HS-5 (cell line): ENCODE data around the gene ANKS1B.

Source experiments
- DNase-seq: peaks from one replicate; pipeline ENCODE4 v3.0.0-alpha.2; 2012; ENCODE audit warnings: low read depth

The ANKS1B gene

GRCh38 chr12:99573980-99574379, 410.8 kb downstream of the ANKS1B start:
- no peak for DNase-seq

- no peak for DNase-seq
Observed at GRCh38 chr12:99567072-99567471, 417.7 kb downstream of the ANKS1B start.

- no peak for DNase-seq
Observed at GRCh38 chr12:99558109-99558508, 426.6 kb downstream of the ANKS1B start.

- DNase-seq: no peak
Observed at GRCh38 chr12:99553461-99553860, 431.3 kb downstream of the ANKS1B start.

- no peak for DNase-seq
Observed at GRCh38 chr12:99552022-99552421, 432.7 kb downstream of the ANKS1B start.

- DNase-seq: no peak
Observed at GRCh38 chr12:99549651-99550050, 435.1 kb downstream of the ANKS1B start.

GRCh38 chr12:99549196-99549595, 435.5 kb downstream of the ANKS1B start:
- no peak for DNase-seq

- no peak for DNase-seq
Observed at GRCh38 chr12:99544457-99544856, 440.3 kb downstream of the ANKS1B start.

GRCh38 chr12:99529966-99530365, 454.8 kb downstream of the ANKS1B start:
- peak; percentile 22 for DNase-seq

- no peak for DNase-seq
Observed at GRCh38 chr12:99528478-99528877, 456.3 kb downstream of the ANKS1B start.

GRCh38 chr12:99523853-99524252, 460.9 kb downstream of the ANKS1B start:
- no peak for DNase-seq

GRCh38 chr12:99522456-99522855, 462.3 kb downstream of the ANKS1B start:
- DNase-seq: no peak

GRCh38 chr12:99521664-99522063, 463.1 kb downstream of the ANKS1B start:
- no peak for DNase-seq

- no peak for DNase-seq
Observed at GRCh38 chr12:99513066-99513465, 471.7 kb downstream of the ANKS1B start.

- DNase-seq: no peak
Observed at GRCh38 chr12:99505805-99506204, 478.9 kb downstream of the ANKS1B start.

- DNase-seq: peak; percentile 53
Observed at GRCh38 chr12:99498756-99499155, 486.0 kb downstream of the ANKS1B start.

GRCh38 chr12:99495799-99496198, 488.9 kb downstream of the ANKS1B start:
- no peak for DNase-seq

- DNase-seq: no peak
Observed at GRCh38 chr12:99493197-99493596, 491.5 kb downstream of the ANKS1B start.

GRCh38 chr12:99486277-99486676, 498.5 kb downstream of the ANKS1B start:
- no peak for DNase-seq

- DNase-seq: no peak
Observed at GRCh38 chr12:99479149-99479548, 505.6 kb downstream of the ANKS1B start.

- DNase-seq: no peak
Observed at GRCh38 chr12:99476956-99477355, 507.8 kb downstream of the ANKS1B start.

- peak; percentile 30 for DNase-seq
Observed at GRCh38 chr12:99455350-99456035, 529.2 kb downstream of the ANKS1B start.

GRCh38 chr12:99454539-99455172, 530.1 kb downstream of the ANKS1B start:
- DNase-seq: no peak
